ENCODE measurements around the gene GPC6.
"Not testable (repeated sequence)": the region's sequence is repeated elsewhere in the genome, so short reads cannot be mapped to it uniquely, and the experiment has no call there.

The GPC6 gene

DNA sequence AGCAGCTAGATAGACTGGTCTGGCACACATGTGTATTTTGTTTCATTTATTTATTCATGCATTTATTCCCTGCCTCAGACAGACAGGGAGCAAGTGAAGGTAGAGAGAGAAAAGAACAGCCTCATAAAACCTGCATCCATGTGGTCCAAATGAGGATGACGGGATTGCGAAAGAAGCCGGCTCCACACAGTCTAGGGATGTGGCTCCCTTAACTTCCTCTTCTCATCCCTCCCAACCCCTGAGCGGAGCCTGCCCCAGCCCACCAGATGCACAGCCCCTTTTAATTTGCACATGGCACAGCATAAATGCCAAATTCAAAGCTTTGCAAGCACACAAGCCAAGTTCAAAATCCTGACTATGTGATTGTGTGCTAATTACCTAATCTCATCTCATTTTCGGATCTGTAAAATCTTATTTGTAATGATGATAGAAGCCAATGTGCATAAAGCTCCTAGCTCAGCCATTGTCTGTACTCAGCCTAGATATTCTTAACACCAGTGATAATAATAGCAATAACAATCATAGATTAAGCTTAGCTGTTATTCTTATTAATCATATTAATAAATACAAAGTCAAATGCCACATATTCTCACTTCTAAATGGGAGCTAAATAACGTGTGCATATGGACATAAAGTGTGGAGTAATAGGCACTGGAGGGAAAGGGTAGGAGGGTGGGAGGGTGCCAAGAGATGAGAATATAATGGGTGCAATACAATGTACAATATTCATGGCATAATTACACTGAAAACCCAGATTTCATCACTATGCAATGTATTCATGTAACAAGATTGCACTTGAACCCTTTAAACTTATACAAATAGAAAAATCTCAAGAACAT is 1096.5 kb downstream of the GPC6 start:
- no peak for DNase-seq

DNA sequence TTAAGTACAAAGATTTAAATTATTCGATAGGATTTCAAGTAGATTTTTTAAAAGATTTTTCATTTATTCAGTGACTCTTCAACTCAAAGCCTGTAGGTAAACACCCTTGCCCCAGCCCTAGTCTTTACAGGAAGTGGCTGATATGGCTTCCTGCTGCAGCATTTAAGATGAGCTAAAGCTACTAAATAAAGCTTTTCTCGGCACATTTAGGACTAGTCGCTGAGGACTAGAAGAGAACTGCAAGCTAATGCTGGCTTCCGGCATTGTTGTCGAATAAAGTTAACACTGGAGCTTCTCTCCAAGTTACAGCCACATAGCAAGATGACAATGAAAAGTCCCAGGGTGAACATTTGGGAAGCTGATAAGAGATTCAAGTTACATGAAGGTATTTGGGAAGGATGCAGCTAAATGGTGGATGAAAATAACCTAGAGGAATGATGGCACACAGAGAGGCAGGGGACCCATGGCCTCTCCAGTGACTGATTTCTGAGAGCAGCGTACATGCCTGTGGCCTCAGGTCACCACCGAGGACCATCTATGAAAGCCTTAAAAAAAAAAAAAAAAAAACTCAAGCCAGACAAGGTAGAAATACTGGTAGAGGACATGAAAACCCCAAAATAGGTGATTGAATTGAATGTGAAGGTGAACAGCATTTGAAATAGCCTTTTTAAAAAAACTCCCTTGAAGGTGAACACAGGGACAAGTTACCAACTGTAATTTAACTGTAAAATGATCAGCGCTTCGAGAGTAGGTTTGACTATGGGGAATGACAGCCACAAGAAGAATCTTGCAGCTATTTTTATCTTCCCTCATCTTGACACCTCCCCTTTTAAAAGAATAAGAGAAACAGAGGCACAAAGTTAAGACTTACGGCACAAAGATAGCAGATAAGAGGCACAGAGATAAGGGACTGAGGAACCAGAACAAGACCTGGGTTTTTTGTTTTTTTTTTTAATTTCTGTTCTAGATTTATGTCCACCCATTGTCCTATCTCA is 1097.5 kb downstream of the GPC6 start:
- DNase-seq: no peak

DNA sequence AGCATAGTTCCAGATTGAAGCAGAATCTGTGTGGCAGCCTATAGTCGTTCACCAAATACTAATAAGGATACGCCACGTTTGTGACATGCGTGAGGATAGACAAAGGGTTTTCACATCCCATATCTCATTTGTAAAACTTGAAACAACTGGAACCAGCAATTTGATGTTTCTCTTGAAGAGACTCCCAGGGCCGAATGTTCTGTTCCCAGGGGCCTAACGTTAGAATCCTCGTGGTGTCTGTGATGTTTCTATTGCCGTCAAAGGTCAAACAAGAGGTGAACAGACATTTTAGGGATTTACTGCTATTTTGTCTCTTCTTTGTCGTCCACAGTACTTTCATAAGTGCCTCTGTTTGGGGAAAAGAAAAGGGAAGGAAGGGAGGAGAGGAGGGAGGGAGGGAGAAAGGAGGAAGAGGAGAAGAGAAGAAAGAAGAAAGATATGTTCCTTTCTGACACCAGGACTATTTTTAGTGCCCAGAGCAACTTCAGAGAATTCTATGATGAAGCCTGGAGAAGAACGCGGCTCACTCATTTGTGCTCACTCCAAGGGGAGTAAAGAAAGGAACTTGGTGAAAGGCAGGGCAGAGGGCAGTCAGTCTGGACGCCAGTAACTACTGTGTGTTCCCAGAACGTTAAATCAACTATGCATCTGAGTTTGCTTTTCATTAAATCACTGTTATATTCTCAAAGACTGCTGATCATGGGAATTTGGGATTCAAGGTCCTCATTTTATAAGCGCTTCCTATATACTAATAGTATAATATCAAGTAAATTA is 1098.3 kb downstream of the GPC6 start:
- DNase-seq: no peak

GRCh38 chr13:94325650-94326049 is 1099.0 kb downstream of the GPC6 start:
- DNase-seq: no peak

GRCh38 chr13:94327318-94327717 is 1100.7 kb downstream of the GPC6 start:
- no peak for DNase-seq

DNA sequence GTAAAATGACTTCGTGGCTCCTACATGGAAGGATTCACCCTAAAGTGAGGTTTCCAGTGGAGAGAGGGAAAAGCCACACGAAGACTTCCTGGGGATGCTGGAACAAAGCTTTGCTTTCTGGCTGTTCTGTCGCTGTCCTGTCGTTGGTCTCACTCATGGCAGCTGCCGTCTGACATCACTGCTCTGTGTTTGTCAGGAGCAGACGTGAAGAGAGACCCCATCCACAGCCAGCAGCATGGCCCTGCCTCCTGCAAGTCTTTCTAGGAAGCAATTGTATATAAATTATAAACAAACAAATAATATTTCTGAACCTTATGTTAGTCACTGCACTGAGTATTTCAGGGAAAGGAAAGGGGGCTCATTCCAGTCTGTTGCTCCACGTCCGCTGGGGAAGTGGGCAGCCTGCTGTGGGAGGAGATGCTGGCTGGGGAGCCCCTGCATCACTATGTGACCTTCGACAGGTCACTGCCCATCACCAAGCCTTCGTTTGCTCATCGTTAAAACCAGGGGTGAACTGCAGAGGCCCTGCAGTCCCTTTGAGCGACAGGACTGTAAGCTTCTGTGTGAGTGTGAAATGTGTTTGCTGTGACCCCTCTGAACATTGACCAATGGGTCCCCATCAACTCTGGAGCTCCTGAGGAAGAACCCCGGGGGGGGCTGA is 1101.9 kb downstream of the GPC6 start:
- no peak for DNase-seq

DNA sequence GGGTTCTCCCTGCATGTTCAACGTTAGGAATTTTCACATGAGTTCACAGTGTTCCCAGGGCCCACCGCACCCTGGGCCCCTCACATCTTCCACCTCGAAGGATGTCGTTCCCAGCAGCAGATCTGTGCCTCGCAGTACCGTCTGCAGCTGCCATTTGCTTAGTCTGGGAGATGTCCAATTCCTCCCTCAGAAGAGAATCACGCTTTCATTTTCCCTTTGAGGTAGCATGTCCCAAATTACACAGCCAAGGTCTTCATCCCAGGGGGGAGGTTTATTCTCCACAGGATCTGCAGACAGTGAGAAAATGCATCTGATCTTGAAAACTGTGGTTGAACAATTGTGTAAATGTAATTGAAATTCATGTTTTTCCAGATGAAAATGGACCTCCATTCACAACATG is 1102.7 kb downstream of the GPC6 start:
- no peak for DNase-seq

- DNase-seq: no peak
Measured at GRCh38 chr13:94329754-94330551, 1103.3 kb downstream of the GPC6 start.

- DNase-seq: no peak
Measured at GRCh38 chr13:94330552-94331071, 1104.0 kb downstream of the GPC6 start.

DNA sequence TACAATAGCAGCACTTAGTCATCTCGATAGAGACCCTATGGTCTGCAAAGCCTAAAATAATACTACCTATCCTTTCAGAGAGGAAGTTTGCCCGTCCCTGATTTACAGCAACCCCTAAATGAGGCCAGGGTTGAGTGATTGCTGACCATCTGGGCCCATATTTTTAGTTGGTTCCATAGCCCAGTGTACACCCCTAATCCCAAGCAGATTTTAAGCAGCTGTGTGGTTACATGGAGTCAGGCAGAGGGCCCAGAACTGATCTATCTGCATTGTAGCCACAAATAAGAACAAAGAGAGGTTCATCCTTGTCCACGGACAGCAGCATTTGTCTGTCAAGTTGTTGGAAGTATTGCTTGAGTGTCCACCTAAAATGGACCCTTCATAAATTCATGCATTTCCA is 1104.7 kb downstream of the GPC6 start:
- DNase-seq: no peak

GRCh38 chr13:94332359-94333096 is 1105.9 kb downstream of the GPC6 start:
- DNase-seq: no peak

DNA sequence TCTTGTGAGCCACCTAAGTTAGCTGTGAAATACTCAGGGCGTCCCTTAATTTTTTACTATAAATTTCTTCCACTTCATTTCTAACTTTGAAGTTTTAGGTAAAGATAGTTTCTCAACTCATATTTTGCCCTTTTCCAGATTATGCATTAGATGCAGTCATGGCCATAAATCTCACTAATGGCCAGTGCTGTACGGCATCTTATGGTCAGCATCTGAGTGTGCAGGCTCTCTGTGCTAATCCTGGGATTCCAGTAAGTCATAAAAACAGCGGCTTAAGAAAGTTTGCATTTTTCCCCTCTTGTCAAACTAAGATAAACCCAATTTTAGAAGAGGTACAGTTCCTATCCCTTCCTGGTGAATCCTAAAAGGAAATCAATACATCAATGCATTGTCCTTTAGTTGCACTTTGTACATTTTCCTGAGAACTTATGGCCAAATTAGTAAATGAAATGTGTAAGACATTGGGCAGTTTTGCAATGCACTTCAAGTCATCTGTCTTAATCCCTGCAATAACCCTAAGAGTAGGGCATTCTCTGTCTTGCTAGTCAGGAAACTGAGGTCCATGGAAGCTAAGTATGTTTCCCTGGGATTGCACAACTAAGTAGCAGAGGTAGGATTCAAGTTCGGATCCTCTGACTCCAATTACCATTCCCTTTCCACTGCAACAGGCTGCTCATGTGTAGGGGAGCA is 1106.7 kb downstream of the GPC6 start:
- DNase-seq: no peak

- DNase-seq: no peak
Measured at GRCh38 chr13:94335761-94336526, 1109.3 kb downstream of the GPC6 start.

DNA sequence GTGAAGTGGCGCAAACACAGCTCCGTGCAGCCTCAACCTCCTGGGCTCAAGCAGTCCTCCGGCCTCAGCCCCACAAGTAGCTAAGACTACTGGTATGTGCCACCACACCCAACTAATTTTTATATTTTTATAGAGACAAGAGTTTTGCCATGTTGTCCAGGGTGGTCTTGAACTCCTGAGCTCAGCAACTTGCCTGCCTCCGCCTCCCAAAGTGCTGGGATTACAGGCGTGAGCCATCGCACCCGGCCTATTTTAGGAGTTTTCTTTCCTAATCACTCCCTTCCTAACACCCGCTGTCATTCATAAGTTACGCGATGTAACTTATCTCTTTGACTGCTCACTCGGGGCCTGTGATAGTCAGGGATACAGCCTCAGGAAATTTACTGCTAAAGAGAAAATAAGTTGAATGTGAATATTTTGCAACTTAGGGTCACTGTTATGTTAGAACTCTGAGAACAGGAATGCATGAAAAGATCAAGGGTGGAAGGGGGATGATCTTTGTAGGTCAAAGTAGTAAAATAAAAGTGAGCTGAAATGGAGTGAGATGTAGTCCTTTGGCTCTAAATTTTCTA is 1112.6 kb downstream of the GPC6 start:
- no peak for DNase-seq

DNA sequence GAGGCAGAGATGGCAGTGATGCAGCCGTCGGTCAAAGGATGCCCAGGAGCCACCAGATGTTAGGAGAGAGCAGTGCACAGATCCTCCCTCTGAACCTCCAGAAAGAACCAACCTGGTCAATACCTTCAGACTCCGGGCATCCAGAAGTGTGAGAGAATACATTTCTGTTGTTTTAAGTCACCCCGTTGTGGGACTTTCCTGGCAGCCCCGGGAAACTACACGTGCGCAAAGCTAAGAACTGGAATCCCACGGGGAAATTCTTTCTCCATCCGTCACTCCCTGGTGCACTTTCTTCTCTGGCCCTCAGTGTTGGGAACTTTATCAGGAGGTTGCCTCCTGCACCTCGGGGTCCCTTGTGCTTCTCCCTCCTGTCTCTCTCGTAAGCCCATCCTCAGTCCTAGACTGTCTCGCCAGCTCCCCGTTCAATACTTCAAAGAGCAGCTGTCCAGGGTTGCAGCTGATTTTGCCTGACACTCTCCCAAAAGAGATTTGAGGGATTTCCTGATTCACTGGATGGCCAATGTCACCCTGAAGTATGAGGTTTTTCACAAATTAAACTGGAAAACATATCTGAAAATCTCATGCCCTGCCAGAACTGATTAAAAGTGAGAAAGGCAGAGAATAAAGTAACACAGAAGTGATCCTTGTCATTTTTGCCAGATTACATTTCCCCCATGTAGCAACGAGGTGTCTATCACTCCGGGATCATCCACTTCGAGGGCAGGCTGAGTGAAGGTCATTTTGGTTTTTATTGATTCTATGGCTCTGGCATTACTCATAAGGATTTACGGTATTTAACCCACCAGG is 1116.0 kb downstream of the GPC6 start:
- DNase-seq: no peak

- DNase-seq: no peak
Measured at GRCh38 chr13:94343243-94343585, 1116.6 kb downstream of the GPC6 start.

DNA sequence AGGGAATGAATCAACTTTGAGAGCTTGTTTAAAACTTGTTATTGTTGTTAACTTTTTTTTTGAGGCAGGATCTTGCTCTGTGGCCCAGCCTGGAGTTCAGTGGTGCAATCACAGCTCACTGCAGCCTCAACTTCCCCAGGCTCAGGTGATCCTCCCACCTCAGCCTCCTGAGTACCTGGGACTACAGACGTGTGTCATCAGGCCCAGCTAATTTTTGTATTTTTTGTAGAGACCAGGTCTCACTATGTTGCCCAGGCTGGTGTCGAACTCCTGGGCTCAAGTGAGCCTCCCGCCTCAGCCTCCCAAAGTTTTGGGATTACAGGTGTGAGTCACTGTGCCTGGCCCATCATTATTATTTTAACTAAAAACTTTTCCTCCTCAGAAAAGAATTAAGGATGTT is 1117.1 kb downstream of the GPC6 start:
- not testable (repeated sequence) for DNase-seq
